Muscle of leg (tissue), 11 donors: Measurements from ENCODE around the gene LTBP1. TPM values are rescaled to one million over a fixed set of nuclear protein-coding genes. Genes with fewer than 3 reads are reported as not detected.
A peak's percentile ranks its signal among the peaks of the same experiment; 100 is the strongest.

ENCODE experiments used
- DNase-seq: peaks from one replicate; pipeline ENCODE4 v3.0.0; 2013
- H3K27ac ChIP-seq: one replicate; pipeline ENCODE4 v1.5.1; 2013; ENCODE audit warnings: mild to moderate bottlenecking, low read length, control low read depth
- H3K27me3 ChIP-seq: one replicate; pipeline ENCODE4 v1.6.1; 2013; ENCODE audit warnings: low read length; ENCODE audit not compliant: control insufficient read depth, insufficient read depth
- H3K36me3 ChIP-seq: one replicate; pipeline ENCODE4 v1.6.1; 2013; ENCODE audit warnings: low read length; ENCODE audit not compliant: control insufficient read depth, insufficient read depth
- H3K4me1 ChIP-seq: one replicate; pipeline ENCODE4 v1.6.1; 2013; ENCODE audit warnings: low read length; ENCODE audit not compliant: control insufficient read depth, insufficient read depth
- H3K4me3 ChIP-seq: one replicate; pipeline ENCODE4 v1.5.1; 2013; ENCODE audit warnings: low read length, control low read depth
- H3K9me3 ChIP-seq: replicated peaks from 2 replicates; pipeline ENCODE4 v1.6.1; 2013; ENCODE audit warnings: low read depth, low read length; ENCODE audit not compliant: control insufficient read depth
- WGBS: methylation state at CpG from one replicate; pipeline ENCODE4 v1.1.5; 2013; ENCODE audit warnings: missing lambda C conversion rate; ENCODE audit not compliant: insufficient coverage; 5-methylcytosine and 5-hydroxymethylcytosine counted together
- polyA plus RNA-seq, 8 donors: library from polyadenylated mRNA; unstranded; fragments of 120-200 nt; gene quantifications; one replicate each; pipeline versions ENCODE4 v1.2.1 to v1.2.3, GENCODE V29; 2013; ENCODE audit warnings: inconsistent platforms in 1 of 8, low replicate concordance in 1 of 8; ENCODE audit not compliant: insufficient read length in 8 of 8, insufficient read depth in 1 of 8
- total RNA-seq: library from RNA; stranded (reverse); fragments of 120-200 nt; gene quantifications from one replicate; pipeline ENCODE4 v1.2.4, GENCODE V29; 2013

Gene LTBP1
- total and polyA plus RNA-seq, 9 donors, result 37.5 to 87.3 (median 57.9) TPM

- H3K27me3 ChIP-seq, result no peaks in the 10 kb centered on the region
- no peak overlapping the region for H3K4me3 ChIP-seq
- no peaks in the 10 kb centered on the region for H3K9me3 ChIP-seq
- WGBS, result 50% methylated on average over 1 of the region's 2 CpGs
- no peak overlapping the region for H3K27ac ChIP-seq
- DNase-seq, result peak; percentile 58
- no peaks in the 10 kb centered on the region for H3K36me3 ChIP-seq
- no peaks in the 10 kb centered on the region for H3K4me1 ChIP-seq
Observed at GRCh38 chr2:33444967-33445366, 498.2 kb downstream of the LTBP1 start.

- Histone ChIP-seq H3K9me3 (peaks cover 15% of the 10 kb centered on the region), H3K27me3 (no peaks in the 10 kb centered on the region), H3K27ac (no peak overlapping the region), H3K4me3 (no peak overlapping the region), H3K4me1 (no peaks in the 10 kb centered on the region), H3K36me3 (no peaks in the 10 kb centered on the region)
- no CpG with 5 or more reads among the region's 2 CpGs for WGBS
- DNase-seq, result no peak
Observed at GRCh38 chr2:33448220-33448899, 501.6 kb downstream of the LTBP1 start.
